Measurements from ENCODE around the gene PRKAR1B. TPM values are rescaled to one million over a fixed set of nuclear protein-coding genes. Genes with fewer than 3 reads are reported as not detected.
A peak's percentile ranks its signal among the peaks of the same experiment; 100 is the strongest.

PRKAR1B gene
- total and polyA plus RNA-seq, 7 donors = 1.4 to 4.6 (median 1.9) TPM

DNA sequence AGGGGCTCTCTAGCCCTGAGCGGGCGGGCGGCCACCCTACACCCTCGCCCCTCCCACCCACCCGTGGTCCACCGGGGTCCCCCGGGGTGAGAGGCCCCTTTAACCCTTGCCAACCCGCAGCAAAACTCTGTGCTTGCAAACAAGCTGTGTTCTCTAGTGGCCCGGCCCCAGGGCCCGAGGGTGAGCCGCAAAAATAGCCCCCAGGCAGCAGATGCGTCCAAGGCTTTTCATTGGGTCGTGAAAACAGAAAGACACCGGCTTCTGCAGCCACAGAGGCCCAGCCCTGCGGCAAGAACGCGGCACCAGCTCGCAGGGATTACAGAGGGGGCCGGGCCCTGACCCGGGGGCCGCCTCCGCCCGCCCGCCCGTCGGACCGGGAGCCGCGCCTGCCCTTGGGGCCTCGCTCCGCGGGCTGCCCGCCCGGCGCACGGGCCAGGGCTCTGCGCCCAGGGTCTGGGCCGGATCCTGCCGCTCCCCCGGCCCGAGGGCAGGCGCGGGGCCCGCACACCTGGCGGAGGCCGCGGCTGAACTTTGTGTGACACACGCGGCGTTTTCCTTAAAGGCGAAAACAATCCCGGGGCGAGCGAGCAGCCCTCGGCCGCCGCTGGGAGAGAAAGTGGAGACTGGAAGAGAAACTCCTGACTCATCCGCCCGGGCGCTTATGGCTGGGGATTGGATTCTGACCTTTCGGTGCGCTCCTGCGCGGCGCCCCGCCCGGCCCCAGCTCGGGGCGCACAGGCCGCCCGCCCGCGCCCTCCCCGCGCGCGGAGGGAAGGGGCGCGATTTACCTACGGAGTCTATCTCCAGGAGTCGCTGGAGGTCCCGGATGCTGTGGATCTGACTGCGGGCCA, 210.2 kb downstream of the PRKAR1B start:
- 3 to 6% (median 3%) methylated on average over 62 to 83 of the region's 83 CpGs for WGBS, 3 donors
- H3K27me3 ChIP-seq (ENCODE audit: insufficient read depth in 3 of 3, low read length in 2 of 3) = peaks cover 0 to 8% (median 0%) of the 10 kb centered on the region in 3 donors
- intact Hi-C loops (cut with DNase I) = loop anchor here (5.0 kb wide), 2 partner anchors 75 to 185 kb away; no protein-coding TSS in a partner anchor
- peaks cover 42% of the 10 kb centered on the region for H3K4me1 ChIP-seq
- no peaks in the 10 kb centered on the region for H3K9me3 ChIP-seq
- DNase-seq (peak; percentile 80 to 89), ATAC-seq (peak; percentile 29 to 56 (median 50))
- peak overlapping the region; percentile 92 for H3K27ac ChIP-seq
- peak overlapping the region; percentile 94 for H3K4me3 ChIP-seq
- H3K36me3 ChIP-seq (ENCODE audit: insufficient read depth in 1 of 2, low read depth in 1 of 2) = peaks cover 0 to 5% of the 10 kb centered on the region in 2 donors
- peak; percentile 6 for TF ChIP-seq CTCF (IDR thresholded peaks at IDR 0.05)

GRCh38 chr7:516216-516605, 210.9 kb downstream of the PRKAR1B start:
- ATAC-seq (no peak), DNase-seq (no peak)
- TF ChIP-seq CTCF (IDR thresholded peaks at IDR 0.05) = no peak
- peaks cover 36% of the 10 kb centered on the region for H3K4me1 ChIP-seq
- peaks cover 0 to 11% of the 10 kb centered on the region in 2 donors for H3K36me3 ChIP-seq (ENCODE audit: insufficient read depth in 1 of 2, low read depth in 1 of 2)
- peaks cover 0 to 4% (median 0%) of the 10 kb centered on the region in 3 donors for H3K27me3 ChIP-seq (ENCODE audit: insufficient read depth in 3 of 3, low read length in 2 of 3)
- H3K27ac ChIP-seq = peak overlapping the region; percentile 92
- 48 to 72% (median 55%) methylated on average over 13 of the region's 13 CpGs for WGBS, 3 donors
- no peaks in the 10 kb centered on the region for H3K9me3 ChIP-seq
- H3K4me3 ChIP-seq = peak overlapping the region; percentile 94
- intact Hi-C loops (cut with DNase I) = loop anchor here (5.0 kb wide), 2 partner anchors 74 to 184 kb away; no protein-coding TSS in a partner anchor

DNA sequence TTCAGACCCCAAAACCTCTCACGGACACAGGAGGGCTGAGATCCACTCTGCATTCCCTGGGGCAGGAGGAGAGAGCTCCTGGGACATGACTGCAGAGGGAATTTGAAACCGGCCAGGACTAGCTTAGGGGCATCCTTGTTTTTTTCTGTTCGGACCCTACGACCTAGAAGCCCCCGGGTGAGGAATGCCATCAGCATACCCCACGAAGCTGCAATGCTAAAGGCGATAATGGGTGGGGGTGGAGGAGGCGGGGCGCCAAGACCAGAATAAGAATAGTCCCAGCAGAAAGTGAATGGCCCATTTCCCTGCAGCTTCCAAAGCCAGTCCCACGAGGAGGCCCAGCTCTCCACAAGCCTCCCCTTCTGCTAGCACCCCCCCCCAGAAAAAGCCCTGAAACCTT, 211.5 kb downstream of the PRKAR1B start:
- intact Hi-C loops (cut with DNase I) = loop anchor here (5.0 kb wide), 2 partner anchors 73 to 183 kb away; no protein-coding TSS in a partner anchor
- DNase-seq (no peak), ATAC-seq (no peak)
- Histone ChIP-seq H3K36me3 (ENCODE audit: insufficient read depth in 1 of 2, low read depth in 1 of 2) (peaks cover 0 to 14% of the 10 kb centered on the region in 2 donors), H3K4me3 (no peak overlapping the region), H3K27me3 (ENCODE audit: insufficient read depth in 3 of 3, low read length in 2 of 3) (no peaks in the 10 kb centered on the region), H3K9me3 (no peaks in the 10 kb centered on the region), H3K27ac (peak overlapping the region; percentile 5), H3K4me1 (peaks cover 36% of the 10 kb centered on the region)
- WGBS, 3 donors = 76 to 83% (median 80%) methylated on average over 10 of the region's 10 CpGs
- no peak for TF ChIP-seq CTCF (IDR thresholded peaks at IDR 0.05)

GRCh38 chr7:514651-515598, 212.2 kb downstream of the PRKAR1B start:
- 62 to 76% (median 64%) methylated on average over 25 of the region's 25 CpGs for WGBS, 3 donors
- H3K9me3 ChIP-seq = no peaks in the 10 kb centered on the region
- DNase-seq = no peak

More at GRCh38 chr7:514651-515598, 212.2 kb downstream of the PRKAR1B start:
- TF ChIP-seq CTCF (IDR thresholded peaks at IDR 0.05) = no peak
- no peak for ATAC-seq
- H3K27me3 ChIP-seq (ENCODE audit: insufficient read depth in 3 of 3, low read length in 2 of 3) = no peaks in the 10 kb centered on the region
- peaks cover 0 to 18% of the 10 kb centered on the region in 2 donors for H3K36me3 ChIP-seq (ENCODE audit: insufficient read depth in 1 of 2, low read depth in 1 of 2)
- intact Hi-C loops (cut with DNase I) = loop anchor here (5.0 kb wide), 2 partner anchors 73 to 183 kb away; no protein-coding TSS in a partner anchor
- H3K4me3 ChIP-seq = peak overlapping the region; percentile 15
- peak overlapping the region; percentile 58 for H3K27ac ChIP-seq
- H3K4me1 ChIP-seq = peaks cover 32% of the 10 kb centered on the region

All from psoas muscle (tissue), 8 donors.